ENCODE measurements around the gene CAMK1D. TPM values are rescaled to one million over a fixed set of nuclear protein-coding genes. Genes with fewer than 3 reads are reported as not detected.

CAMK1D gene
- total RNA-seq, 6 experiments from 2014 or later = 0.34 to 1.4 (median 0.43) TPM

GRCh38 chr10:12559578-12560178 lies 210.3 kb downstream of the CAMK1D start:
- DNase-seq = no peak
- no peaks in the 10 kb centered on the region; the same call in 1 of the 2 replicates for H3K4me1 Mint-ChIP-seq (ENCODE audit: low read depth)
- H3K27me3 Mint-ChIP-seq (ENCODE audit: insufficient read depth) = peaks cover 23% of the 10 kb centered on the region
- 0 out of 2 replicates have a peak, but pooled peaks cover 4% of the 10 kb centered on the region for H3K36me3 Mint-ChIP-seq (ENCODE audit: low read depth)
- no peak overlapping the region for H3K4me3 Mint-ChIP-seq
- peaks cover 3% of the 10 kb centered on the region; the same call in 1 of the 2 replicates for H3K9me3 Mint-ChIP-seq
- no peak overlapping the region for H3K27ac Mint-ChIP-seq
- no peak for TF ChIP-seq CTCF (IDR thresholded peaks at IDR 0.05)

- H3K9me3 Mint-ChIP-seq = peaks cover 3% of the 10 kb centered on the region; the same call in 1 of the 2 replicates
- no peak overlapping the region for H3K27ac Mint-ChIP-seq
- H3K27me3 Mint-ChIP-seq (ENCODE audit: insufficient read depth) = peaks cover 23% of the 10 kb centered on the region
- H3K4me1 Mint-ChIP-seq (ENCODE audit: low read depth) = no peaks in the 10 kb centered on the region; the same call in 1 of the 2 replicates
- no peak for TF ChIP-seq CTCF (IDR thresholded peaks at IDR 0.05)
- DNase-seq = no peak
- no peak overlapping the region for H3K4me3 Mint-ChIP-seq
- H3K36me3 Mint-ChIP-seq (ENCODE audit: low read depth) = 0 out of 2 replicates have a peak, but pooled peaks cover 4% of the 10 kb centered on the region
Observed at GRCh38 chr10:12561307-12561706, 212.0 kb downstream of the CAMK1D start.

- Mint-ChIP-seq H3K4me1 (ENCODE audit: low read depth) (no peaks in the 10 kb centered on the region; the same call in 1 of the 2 replicates), H3K27me3 (ENCODE audit: insufficient read depth) (peaks cover 25% of the 10 kb centered on the region), H3K4me3 (no peak overlapping the region), H3K36me3 (ENCODE audit: low read depth) (0 out of 2 replicates have a peak, but pooled peaks cover 4% of the 10 kb centered on the region), H3K27ac (no peak overlapping the region), H3K9me3 (peaks cover 3% of the 10 kb centered on the region; the same call in 1 of the 2 replicates)
- no peak for DNase-seq
- TF ChIP-seq CTCF (IDR thresholded peaks at IDR 0.05) = no peak
Observed at GRCh38 chr10:12561720-12562119, 212.4 kb downstream of the CAMK1D start.

- no peaks in the 10 kb centered on the region; the same call in 1 of the 2 replicates for H3K4me1 Mint-ChIP-seq (ENCODE audit: low read depth)
- H3K9me3 Mint-ChIP-seq = peaks cover 3% of the 10 kb centered on the region; the same call in 1 of the 2 replicates
- no peak overlapping the region for H3K27ac Mint-ChIP-seq
Observed at GRCh38 chr10:12563489-12563888, 214.1 kb downstream of the CAMK1D start.

GRCh38 chr10:12564173-12564572 lies 214.8 kb downstream of the CAMK1D start:
- DNase-seq = no peak
- Mint-ChIP-seq H3K27me3 (ENCODE audit: insufficient read depth) (peaks cover 28% of the 10 kb centered on the region), H3K4me3 (no peak overlapping the region), H3K4me1 (ENCODE audit: low read depth) (no peaks in the 10 kb centered on the region; the same call in 1 of the 2 replicates), H3K27ac (no peak overlapping the region), H3K36me3 (ENCODE audit: low read depth) (no peaks in the 10 kb centered on the region), H3K9me3 (peaks cover 3% of the 10 kb centered on the region; the same call in 1 of the 2 replicates)
- TF ChIP-seq CTCF (IDR thresholded peaks at IDR 0.05) = no peak

More at GRCh38 chr10:12563489-12563888, 214.1 kb downstream of the CAMK1D start:
- no peak for DNase-seq
- TF ChIP-seq CTCF (IDR thresholded peaks at IDR 0.05) = no peak
- Mint-ChIP-seq H3K36me3 (ENCODE audit: low read depth) (no peaks in the 10 kb centered on the region), H3K4me3 (no peak overlapping the region), H3K27me3 (ENCODE audit: insufficient read depth) (peaks cover 29% of the 10 kb centered on the region)
